HG03135 (cell line): ENCODE measurements around the gene S100A9.
"Not testable (repeated sequence)": the region's sequence is repeated elsewhere in the genome, so short reads cannot be mapped to it uniquely, and the experiment has no call there.

Experiments
- ATAC-seq: cut with Tn5 transposase; IDR thresholded peaks from one replicate; pipeline ENCODE4 v1.9.1; 2021; ENCODE audit warnings: mild to moderate bottlenecking, moderate library complexity; ENCODE audit not compliant: unreplicated experiment

S100A9 gene

GRCh38 chr1:153343811-153344717 lies 13.6 kb upstream of the S100A9 start:
- ATAC-seq, result no peak

GRCh38 chr1:153344718-153345025 lies 13.0 kb upstream of the S100A9 start:
- ATAC-seq, result no peak

- no peak for ATAC-seq
These were observed 12.2 kb upstream of the S100A9 start for GRCh38 chr1:153345187-153346076.

GRCh38 chr1:153346077-153346723 lies 11.5 kb upstream of the S100A9 start:
- no peak for ATAC-seq

- ATAC-seq, result not testable (repeated sequence)
These were observed 10.6 kb upstream of the S100A9 start for GRCh38 chr1:153347049-153347448.

GRCh38 chr1:153347856-153348255 lies 9.8 kb upstream of the S100A9 start:
- no peak for ATAC-seq

- no peak for ATAC-seq
These were observed 8.9 kb upstream of the S100A9 start, which contains the start of gene PGLYRP4 for GRCh38 chr1:153348511-153349362. PGLYRP4 (minus strand) TSS chr1:153348841; CDS start chr1:153347932, 909 bp downstream.

GRCh38 chr1:153349363-153350320 lies 8.0 kb upstream of the S100A9 start:
- no peak for ATAC-seq

GRCh38 chr1:153350321-153350957 lies 7.2 kb upstream of the S100A9 start:
- ATAC-seq, result no peak

GRCh38 chr1:153352523-153352922 lies 5.1 kb upstream of the S100A9 start:
- ATAC-seq, result no peak

- no peak for ATAC-seq
These were observed 4.3 kb upstream of the S100A9 start for GRCh38 chr1:153353226-153353947.

GRCh38 chr1:153354515-153355193 lies 3.0 kb upstream of the S100A9 start:
- no peak for ATAC-seq

- ATAC-seq, result no peak
These were observed 2.1 kb upstream of the S100A9 start for GRCh38 chr1:153355445-153356071.

GRCh38 chr1:153356392-153357075 lies 1.1 kb upstream of the S100A9 start:
- no peak for ATAC-seq

- ATAC-seq, result no peak
These were observed 390 bp upstream of the S100A9 start for GRCh38 chr1:153357076-153357852.

- no peak for ATAC-seq
These were observed 979 bp downstream of the S100A9 start for GRCh38 chr1:153358691-153358975.
